GM21423 (cell line): ENCODE measurements around the gene ADGRA1.
"Not testable (repeated sequence)": the region's sequence is repeated elsewhere in the genome, so short reads cannot be mapped to it uniquely, and the experiment has no call there.

Experiments
- ATAC-seq: cut with Tn5 transposase; IDR thresholded peaks from one replicate; pipeline ENCODE4 v1.9.1; 2021; ENCODE audit warnings: mild to moderate bottlenecking, moderate library complexity; ENCODE audit not compliant: unreplicated experiment

The ADGRA1 gene

GRCh38 chr10:133141144-133141957 is 53.6 kb downstream of the ADGRA1 start:
- ATAC-seq: no peak

- no peak for ATAC-seq
Observed at GRCh38 chr10:133141958-133142340, 54.2 kb downstream of the ADGRA1 start.

GRCh38 chr10:133142523-133143199 is 54.9 kb downstream of the ADGRA1 start:
- ATAC-seq: no peak

DNA sequence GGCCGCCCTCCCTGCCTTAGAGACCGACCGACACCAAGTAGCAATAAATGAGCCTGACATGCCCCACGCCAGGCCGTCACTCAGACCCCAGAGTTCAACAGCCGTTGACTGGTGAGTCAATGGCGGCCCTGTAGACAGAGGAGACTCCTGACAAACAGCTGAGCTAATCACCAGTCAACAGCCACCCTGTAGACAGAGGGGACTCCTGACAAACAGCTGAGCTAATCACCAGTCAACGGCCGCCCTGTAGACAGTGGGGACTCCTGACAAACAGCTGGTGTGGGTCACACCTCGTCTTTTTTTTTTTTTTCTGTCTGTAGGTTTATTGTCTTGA is 55.4 kb downstream of the ADGRA1 start:
- no peak for ATAC-seq

- no peak for ATAC-seq
Observed at GRCh38 chr10:133143546-133143945, 55.8 kb downstream of the ADGRA1 start.

- no peak for ATAC-seq
Observed at GRCh38 chr10:133144771-133145170, 57.0 kb downstream of the ADGRA1 start.

DNA sequence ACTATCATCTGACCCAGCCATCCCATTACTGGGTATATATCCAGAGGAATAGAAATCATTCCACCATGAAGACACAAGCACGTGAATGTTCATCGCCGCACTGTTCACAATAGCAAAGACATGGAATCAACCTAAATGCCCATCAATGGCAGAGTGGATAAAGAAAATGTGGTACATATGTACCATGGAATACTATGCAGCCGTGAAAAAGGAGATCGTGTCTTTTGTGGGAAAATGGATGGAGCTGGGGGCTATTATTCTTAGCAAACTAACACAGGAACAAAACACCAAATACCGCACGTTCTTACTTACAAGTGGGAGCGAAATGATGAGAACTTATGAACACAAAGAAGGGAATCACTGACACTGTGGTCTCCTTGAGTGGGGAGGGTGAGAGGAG is 62.5 kb downstream of the ADGRA1 start:
- no peak for ATAC-seq

DNA sequence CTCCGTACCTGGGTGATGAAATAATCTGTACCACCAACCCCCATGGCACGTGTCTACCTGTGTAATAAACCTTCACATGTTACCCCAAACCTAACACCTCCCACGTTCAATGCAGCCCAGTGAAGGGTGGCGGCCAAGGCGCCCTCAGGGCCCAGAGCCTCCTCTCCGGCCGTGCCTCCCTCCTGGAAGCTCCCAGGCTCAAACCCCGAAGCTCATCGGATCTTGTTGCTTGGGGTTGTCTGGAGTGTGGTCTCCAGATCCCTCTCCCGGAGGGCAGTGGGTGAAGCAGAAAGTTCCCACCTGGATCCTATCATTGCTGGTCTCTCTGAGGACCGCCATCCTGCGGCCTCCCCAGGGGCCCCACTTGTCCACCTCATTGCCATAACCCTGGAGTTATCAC is 62.9 kb downstream of the ADGRA1 start:
- no peak for ATAC-seq

DNA sequence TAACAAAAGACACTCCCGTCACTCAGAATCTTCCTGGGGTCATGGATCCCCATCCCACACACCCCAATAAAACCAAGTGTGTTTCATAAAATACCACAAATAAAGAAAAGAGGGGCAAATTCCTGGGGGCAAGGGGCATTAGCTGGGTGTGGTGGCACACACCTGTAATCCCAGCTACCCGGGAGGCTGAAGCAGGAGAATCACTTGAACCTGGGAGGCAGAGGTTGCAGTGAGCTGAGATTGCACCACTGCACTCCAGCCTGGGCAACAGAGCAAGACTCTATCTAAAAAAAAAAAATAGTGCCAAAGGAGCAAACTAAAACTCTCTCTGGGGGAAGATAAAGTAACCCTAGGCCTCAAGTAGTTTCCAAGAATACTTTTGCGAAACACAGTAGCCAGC is 63.3 kb downstream of the ADGRA1 start:
- not testable (repeated sequence) for ATAC-seq

DNA sequence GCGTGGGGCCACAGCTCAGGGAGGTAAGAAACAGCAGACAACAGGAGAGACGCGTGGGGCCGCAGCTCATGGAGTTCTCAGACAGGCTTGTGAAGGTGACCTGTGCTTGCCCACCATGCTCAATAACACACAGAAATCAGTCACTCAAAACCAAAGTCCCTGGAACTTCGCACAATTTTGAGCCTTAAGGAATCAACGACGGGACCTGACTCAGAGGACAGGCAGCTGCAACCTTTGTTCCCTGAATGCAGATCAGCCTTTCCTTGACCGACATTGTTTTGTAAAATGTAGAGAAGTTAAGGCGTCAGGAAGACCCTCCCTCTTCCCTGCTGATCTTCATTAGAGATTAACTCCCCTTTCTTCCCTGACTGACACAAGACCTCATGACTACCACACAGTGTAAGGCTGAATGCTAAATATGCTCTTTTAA is 63.8 kb downstream of the ADGRA1 start:
- no peak for ATAC-seq

DNA sequence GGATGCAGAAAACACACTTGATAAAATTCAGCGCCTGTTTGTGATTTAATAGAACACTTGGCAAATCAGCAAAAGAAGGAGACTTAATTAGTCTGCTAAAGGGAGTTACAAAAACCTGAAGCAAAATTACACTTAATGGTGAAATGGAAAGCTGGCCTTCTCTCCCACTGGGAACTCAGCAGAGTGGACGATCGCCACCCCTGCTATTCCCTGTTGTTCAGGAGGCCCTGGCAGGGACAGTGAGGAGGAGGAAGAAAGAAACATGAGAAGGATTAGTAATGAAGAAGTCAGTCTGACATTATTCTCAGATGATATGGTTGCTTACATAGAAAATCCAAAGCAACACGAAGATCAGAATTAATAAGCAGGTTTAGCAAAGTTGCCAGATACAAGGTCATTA is 66.7 kb downstream of the ADGRA1 start:
- ATAC-seq: no peak

DNA sequence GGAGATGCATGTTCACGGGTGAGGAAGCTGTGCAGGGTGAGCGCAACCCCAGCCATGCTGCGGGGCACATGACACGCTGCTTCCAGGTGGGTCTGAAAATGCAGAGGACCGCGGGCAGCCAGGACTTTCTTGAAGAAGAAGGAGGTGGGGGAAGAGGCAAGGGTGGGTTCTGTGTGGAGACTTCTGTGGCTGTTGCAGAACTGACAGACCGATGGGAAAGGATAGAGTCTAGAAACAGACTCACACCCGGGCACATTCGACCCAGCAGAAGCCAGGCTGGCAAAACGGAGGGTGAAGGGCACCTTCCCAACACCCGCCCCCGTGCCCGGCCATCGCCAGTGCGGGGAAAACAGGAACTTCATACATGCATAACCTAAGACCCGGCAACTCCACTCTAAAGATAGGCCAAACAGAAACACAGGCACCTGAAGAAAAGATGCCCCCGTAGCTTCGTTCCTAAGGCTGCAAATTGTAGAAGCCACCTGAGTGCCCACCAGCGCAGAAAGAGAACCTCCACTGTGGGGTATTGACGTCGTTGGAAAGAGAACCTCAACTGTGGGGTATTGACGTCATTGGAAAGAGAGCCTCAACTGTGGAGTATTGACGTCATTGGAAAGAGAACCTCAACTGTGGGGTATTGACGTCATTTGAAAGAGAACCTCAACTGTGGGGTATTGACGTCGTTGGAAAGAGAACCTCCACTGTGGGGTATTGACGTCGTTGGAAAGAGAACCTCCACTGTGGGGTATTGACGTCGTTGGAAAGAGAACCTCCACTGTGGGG is 67.5 kb downstream of the ADGRA1 start:
- ATAC-seq: no peak

- no peak for ATAC-seq
Observed at GRCh38 chr10:133156674-133157579, 69.2 kb downstream of the ADGRA1 start.

- ATAC-seq: no peak
Observed at GRCh38 chr10:133157662-133158436, 70.1 kb downstream of the ADGRA1 start.

- ATAC-seq: no peak
Observed at GRCh38 chr10:133158437-133158755, 70.7 kb downstream of the ADGRA1 start.

- ATAC-seq: no peak
Observed at GRCh38 chr10:133158756-133159610, 71.3 kb downstream of the ADGRA1 start.

DNA sequence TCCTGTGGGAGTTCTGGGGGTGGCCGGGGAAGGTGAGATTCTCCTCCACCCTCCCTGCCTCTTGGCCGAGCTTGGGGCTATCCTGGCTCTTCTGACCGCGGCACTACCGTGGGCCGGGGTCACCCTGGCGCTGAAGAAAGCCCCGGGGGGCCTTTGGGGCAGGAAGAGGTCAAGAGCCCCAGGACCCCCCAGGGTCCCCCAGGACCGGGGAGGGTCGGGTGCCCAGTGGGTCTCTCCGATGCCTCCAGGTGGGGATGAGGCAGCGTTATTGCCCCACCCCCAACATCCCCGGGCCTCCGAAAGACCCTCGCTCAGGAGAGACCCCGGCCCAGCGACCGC is 71.9 kb downstream of the ADGRA1 start:
- ATAC-seq: no peak

- no peak for ATAC-seq
Observed at GRCh38 chr10:133159950-133160825, 72.5 kb downstream of the ADGRA1 start, which contains the start of gene KNDC1. Gene KNDC1 (plus strand): TSS chr10:133160219. CDS start chr10:133160468, 249 bp downstream.
